ENCODE measurements around the gene IGLL5.
"Not testable (repeated sequence)": the region's sequence is repeated elsewhere in the genome, so short reads cannot be mapped to it uniquely, and the experiment has no call there.

IGLL5 gene

GRCh38 chr22:22901578-22902218 lies 14.1 kb downstream of the IGLL5 start:
- Histone ChIP-seq H3K79me2 (ENCODE audit: control insufficient read depth, low read length) (no peaks in the 10 kb centered on the region), H3K9me2 (replicated peaks; ENCODE audit: control insufficient read depth, low read length) (no peaks in the 10 kb centered on the region), H4K20me1 (ENCODE audit: control insufficient read depth, insufficient read depth, low read depth, low read length) (no peaks in the 10 kb centered on the region), H3F3A (ENCODE audit: control insufficient read depth, insufficient read depth) (peaks cover 5% of the 10 kb centered on the region), H3K4me3 (ENCODE audit: low read length) (no peak overlapping the region), H3K36me3 (ENCODE audit: control insufficient read depth, low read length) (no peaks in the 10 kb centered on the region), H3K9me3 (ENCODE audit: control insufficient read depth, insufficient read depth, low read length) (no peaks in the 10 kb centered on the region), H3K27me3 (ENCODE audit: control insufficient read depth, low read length) (no peaks in the 10 kb centered on the region), H3K27ac (ENCODE audit: low read depth, low read length) (no peak overlapping the region), H3K4me1 (ENCODE audit: control insufficient read depth, low read length) (peaks cover 9% of the 10 kb centered on the region), H3K4me2 (ENCODE audit: low read length) (no peak overlapping the region)
- TF ChIP-seq EZH2phosphoT487 (IDR thresholded peaks at IDR 0.05; ENCODE audit: borderline replicate concordance, low read length) (no peak), CTCF (IDR thresholded peaks at IDR 0.05; ENCODE audit: low read depth, low read length, poor library complexity, severe bottlenecking) (no peak)

- Histone ChIP-seq H3K36me3 (ENCODE audit: control insufficient read depth, low read length) (no peaks in the 10 kb centered on the region), H3K79me2 (ENCODE audit: control insufficient read depth, low read length) (no peaks in the 10 kb centered on the region), H3K27me3 (ENCODE audit: control insufficient read depth, low read length) (no peaks in the 10 kb centered on the region), H3K4me3 (ENCODE audit: low read length) (no peak overlapping the region), H3K9me2 (replicated peaks; ENCODE audit: control insufficient read depth, low read length) (no peaks in the 10 kb centered on the region), H3K9me3 (ENCODE audit: control insufficient read depth, insufficient read depth, low read length) (no peaks in the 10 kb centered on the region), H3K4me1 (ENCODE audit: control insufficient read depth, low read length) (peaks cover 16% of the 10 kb centered on the region), H4K20me1 (ENCODE audit: control insufficient read depth, insufficient read depth, low read depth, low read length) (no peaks in the 10 kb centered on the region), H3K4me2 (ENCODE audit: low read length) (no peak overlapping the region), H3K27ac (ENCODE audit: low read depth, low read length) (no peak overlapping the region), H3F3A (ENCODE audit: control insufficient read depth, insufficient read depth) (peaks cover 12% of the 10 kb centered on the region)
- TF ChIP-seq CTCF (IDR thresholded peaks at IDR 0.05; ENCODE audit: low read depth, low read length, poor library complexity, severe bottlenecking) (no peak), EZH2phosphoT487 (IDR thresholded peaks at IDR 0.05; ENCODE audit: borderline replicate concordance, low read length) (no peak)
Observed at GRCh38 chr22:22902247-22903001, 14.8 kb downstream of the IGLL5 start.

GRCh38 chr22:22903355-22903777 lies 15.8 kb downstream of the IGLL5 start:
- H3K4me3 ChIP-seq (ENCODE audit: low read length): no peak overlapping the region
- H3K27ac ChIP-seq (ENCODE audit: low read depth, low read length): no peak overlapping the region
- no peaks in the 10 kb centered on the region for H4K20me1 ChIP-seq (ENCODE audit: control insufficient read depth, insufficient read depth, low read depth, low read length)
- no peaks in the 10 kb centered on the region for H3K79me2 ChIP-seq (ENCODE audit: control insufficient read depth, low read length)
- H3K9me2 ChIP-seq (replicated peaks; ENCODE audit: control insufficient read depth, low read length): no peaks in the 10 kb centered on the region
- H3K36me3 ChIP-seq (ENCODE audit: control insufficient read depth, low read length): no peaks in the 10 kb centered on the region
- TF ChIP-seq CTCF (IDR thresholded peaks at IDR 0.05; ENCODE audit: low read depth, low read length, poor library complexity, severe bottlenecking) (no peak), EZH2phosphoT487 (IDR thresholded peaks at IDR 0.05; ENCODE audit: borderline replicate concordance, low read length) (no peak)
- no peaks in the 10 kb centered on the region for H3K27me3 ChIP-seq (ENCODE audit: control insufficient read depth, low read length)
- no peak overlapping the region for H3K4me2 ChIP-seq (ENCODE audit: low read length)
- peaks cover 25% of the 10 kb centered on the region for H3K4me1 ChIP-seq (ENCODE audit: control insufficient read depth, low read length)
- H3F3A ChIP-seq (ENCODE audit: control insufficient read depth, insufficient read depth): peaks cover 21% of the 10 kb centered on the region
- no peaks in the 10 kb centered on the region for H3K9me3 ChIP-seq (ENCODE audit: control insufficient read depth, insufficient read depth, low read length)

- H3K9me3 ChIP-seq (ENCODE audit: control insufficient read depth, insufficient read depth, low read length); H3K9me2 ChIP-seq (replicated peaks; ENCODE audit: control insufficient read depth, low read length); H3K27me3 ChIP-seq (ENCODE audit: control insufficient read depth, low read length); H3K4me2 ChIP-seq (ENCODE audit: low read length); H3K4me3 ChIP-seq (ENCODE audit: low read length); H3K79me2 ChIP-seq (ENCODE audit: control insufficient read depth, low read length); H4K20me1 ChIP-seq (ENCODE audit: control insufficient read depth, insufficient read depth, low read depth, low read length); H3K27ac ChIP-seq (ENCODE audit: low read depth, low read length); H3K36me3 ChIP-seq (ENCODE audit: control insufficient read depth, low read length): not testable (repeated sequence)
- H3F3A ChIP-seq (ENCODE audit: control insufficient read depth, insufficient read depth): peaks cover 26% of the 10 kb centered on the region
- peaks cover 30% of the 10 kb centered on the region for H3K4me1 ChIP-seq (ENCODE audit: control insufficient read depth, low read length)
Observed at GRCh38 chr22:22903781-22904192, 16.2 kb downstream of the IGLL5 start.

GRCh38 chr22:22904736-22905135 lies 17.1 kb downstream of the IGLL5 start:
- Histone ChIP-seq H3K4me3 (ENCODE audit: low read length) (peak overlapping the region; percentile 55), H3K4me2 (ENCODE audit: low read length) (peak overlapping the region; percentile 52), H3F3A (ENCODE audit: control insufficient read depth, insufficient read depth) (peaks cover 32% of the 10 kb centered on the region), H3K27ac (ENCODE audit: low read depth, low read length) (peak overlapping the region; percentile 78), H3K4me1 (ENCODE audit: control insufficient read depth, low read length) (peaks cover 39% of the 10 kb centered on the region)
- H3K36me3 ChIP-seq (ENCODE audit: control insufficient read depth, low read length); H4K20me1 ChIP-seq (ENCODE audit: control insufficient read depth, insufficient read depth, low read depth, low read length); H3K79me2 ChIP-seq (ENCODE audit: control insufficient read depth, low read length); H3K27me3 ChIP-seq (ENCODE audit: control insufficient read depth, low read length); H3K9me3 ChIP-seq (ENCODE audit: control insufficient read depth, insufficient read depth, low read length); H3K9me2 ChIP-seq (replicated peaks; ENCODE audit: control insufficient read depth, low read length): not testable (repeated sequence)

Data from DOHH2 (cell line).